Spleen (tissue), 11 donors: Measurements from ENCODE around the gene DHX29. TPM values are rescaled to one million over a fixed set of nuclear protein-coding genes. Genes with fewer than 3 reads are reported as not detected.

Source experiments
- DNase-seq: peaks from one replicate; pipeline ENCODE4 v3.0.0-alpha.2; 2020
- H3K27ac ChIP-seq, 8 donors: fragments of 200-600 bp; sonication (generic) in 7 of 8; 1 replicate in 4 of 8; 2 replicates in 4 of 8; pipeline versions ENCODE4 v1.5.0 to v1.8.0; 2016 to 2021; ENCODE audit warnings: inconsistent platforms in 4 of 8, mild to moderate bottlenecking in 4 of 8, moderate library complexity in 1 of 8
- H3K27me3 ChIP-seq, 7 donors: fragments of 200-600 bp; sonication (generic) in 6 of 7; replicated peaks in 1 of 7; 1 replicate in 4 of 7; 2 replicates in 3 of 7; pipeline versions ENCODE4 v1.5.0 to v1.8.0; 2016 to 2021; ENCODE audit warnings: inconsistent platforms in 3 of 7, mild to moderate bottlenecking in 1 of 7
- H3K36me3 ChIP-seq, 6 donors: fragments of 200-600 bp; sonication (generic) in 5 of 6; 1 replicate in 4 of 6; 2 replicates in 2 of 6; pipeline versions ENCODE4 v1.5.0 to v1.8.0; 2016 to 2021; ENCODE audit warnings: inconsistent platforms in 2 of 6
- H3K4me1 ChIP-seq, 6 donors: fragments of 200-600 bp; sonication (generic) in 5 of 6; 1 replicate in 3 of 6; 2 replicates in 3 of 6; pipeline versions ENCODE4 v1.5.0 to v1.8.0; 2016 to 2021; ENCODE audit warnings: inconsistent platforms in 3 of 6
- H3K4me3 ChIP-seq, 8 donors: fragments of 200-600 bp; sonication (generic) in 7 of 8; 1 replicate in 4 of 8; 2 replicates in 4 of 8; pipeline versions ENCODE4 v1.5.0 to v1.8.0; 2016 to 2021; ENCODE audit warnings: inconsistent platforms in 4 of 8, mild to moderate bottlenecking in 4 of 8, moderate library complexity in 2 of 8
- H3K9me3 ChIP-seq, 8 donors: fragments of 200-600 bp; sonication (generic) in 7 of 8; 1 replicate in 4 of 8; 2 replicates in 4 of 8; pipeline versions ENCODE4 v1.5.0 to v1.8.0; 2016 to 2021; ENCODE audit warnings: inconsistent platforms in 4 of 8
- CTCF ChIP-seq, 11 experiments: fragments of 200-600 bp in 7 of 11; fragments of 450-650 bp in 4 of 11; sonication (generic) in 4 of 11; IDR thresholded peaks in 8 of 11; conservative IDR thresholded peaks in 3 of 11; 1 replicate in 7 of 11; 2 replicates in 4 of 11; pipeline versions ENCODE4 v1.4.0 to v1.8.0; 2016 to 2021; ENCODE audit warnings: antibody characterized with exemption in 11 of 11, inconsistent platforms in 4 of 11, mild to moderate bottlenecking in 1 of 11
- POLR2A ChIP-seq, 3 donors: fragments of 450-650 bp; IDR thresholded peaks; one replicate each; pipeline ENCODE4 v1.5.1; 2017; ENCODE audit warnings: antibody characterized with exemption in 3 of 3, mild to moderate bottlenecking in 1 of 3
- POLR2AphosphoS5 ChIP-seq, 3 donors: sonication (generic); formaldehyde crosslinking; IDR thresholded peaks; one replicate each; pipeline ENCODE4 v1.5.1; 2017; ENCODE audit warnings: antibody characterized with exemption in 3 of 3
- WGBS, 5 donors: extraction: QIAGEN DNeasy Blood & Tissue Kit in 3 of 5; methylation state at CpG; one replicate each; pipeline versions ENCODE4 v1.1.5 to v1.1.7; 2013 to 2018; 5-methylcytosine and 5-hydroxymethylcytosine counted together
- intact Hi-C: fragments of 100-400 bp; cut with DNase I; formaldehyde crosslinking; loops from one replicate; pipeline ENCODE4 v1.15.0; 2023; ENCODE audit warnings: low total_unique reads
- polyA plus RNA-seq, 3 donors: library from polyadenylated mRNA; stranded (reverse); fragments of 200-250 nt; gene quantifications; one replicate each; pipeline ENCODE4 v1.2.1, GENCODE V29; 2013
- total RNA-seq, 7 donors: library from RNA; depleted of rRNA in 3 of 7; stranded (reverse); fragments of >200 nt in 3 of 7; fragmentation: NEBNext Ultra II Directional in 4 of 7; extraction: Animal tissue kit (Norgen Biotek cat#: 25700) in 4 of 7; gene quantifications; one replicate each; pipeline versions ENCODE4 v1.1.0 to v1.2.1, GENCODE V29; 2016 to 2021
- donor health status: healthy with polysubstance abuse.
- donor health status: DM: no; HTN: no; CAD: no; lungs with moderate emphysema.
- donor health status: DM: no; HTN: no; CAD: no.
- donor health status: Bipolar disorder and iron deficiency.
- donor health status: healthy.
- donor health status: DM: no; HTN: no; CAD: no.
- donor health status: DM: yes; HTN: yes; CAD: no.

The DHX29 gene
- total and polyA plus RNA-seq, 10 donors, result 4.5 to 27.0 (median 17.5) TPM

- peaks cover 27 to 99% (median 72%) of the 10 kb centered on the region in 7 donors for H3K27me3 ChIP-seq
- H3K4me1 ChIP-seq, result peaks cover 32 to 42% (median 38%) of the 10 kb centered on the region in 6 donors
- H3K4me3 ChIP-seq, result peak overlapping the region; percentile 42 to 83 (median 59)
- no peaks in the 10 kb centered on the region for H3K9me3 ChIP-seq
- no peak overlapping the region for H3K27ac ChIP-seq
- no peaks in the 10 kb centered on the region for H3K36me3 ChIP-seq
- no peak for DNase-seq
- TF ChIP-seq POLR2A (IDR thresholded peaks at IDR 0.05) (no peak), CTCF (IDR thresholded peaks at IDR 0.05 in 8 of 11, conservative IDR thresholded peaks at IDR 0.05 in 3 of 11) (no peak), POLR2AphosphoS5 (IDR thresholded peaks at IDR 0.05) (no peak)
- intact Hi-C loops, result no loop called here
- WGBS, 5 donors, result 16 to 19% (median 18%) methylated on average over 27 to 31 of the region's 31 CpGs
Measured at GRCh38 chr5:55234121-55234700, 73.3 kb downstream of the DHX29 start.

GRCh38 chr5:55232985-55233928 lies 74.2 kb downstream of the DHX29 start, which contains the start of gene CCNO:
Gene CCNO, minus strand, starts transcription at chr5:55233608. Its CDS starts 85 bp downstream, at chr5:55233523.
- DNase-seq, result peak; percentile 86
- TF ChIP-seq CTCF (IDR thresholded peaks at IDR 0.05 in 8 of 11, conservative IDR thresholded peaks at IDR 0.05 in 3 of 11) (no peak), POLR2AphosphoS5 (IDR thresholded peaks at IDR 0.05) (peak in 2 of 3 donors; percentile 53 to 56)
- Histone ChIP-seq H3K27ac (no peak within 1 kb of the TSS), H3K4me3 (peak within 1 kb of the TSS; percentile 42 to 83 (median 59)), H3K9me3 (no peaks in the 10 kb centered on the region), H3K27me3 (peaks cover 36 to 100% (median 82%) of the 10 kb centered on the region in 7 donors), H3K4me1 (peaks cover 32 to 42% (median 38%) of the 10 kb centered on the region in 6 donors), H3K36me3 (no peaks in the 10 kb centered on the region)
- 0 to 1% (median 1%) methylated on average over 20 to 106 of the region's 106 CpGs for WGBS, 5 donors
- intact Hi-C loops, result no loop called here

- no peaks in the 10 kb centered on the region for H3K9me3 ChIP-seq
- no peak for TF ChIP-seq POLR2A (IDR thresholded peaks at IDR 0.05)
- peak; percentile 15 to 50 (median 31) for TF ChIP-seq POLR2AphosphoS5 (IDR thresholded peaks at IDR 0.05)
- no peak for TF ChIP-seq CTCF (IDR thresholded peaks at IDR 0.05 in 8 of 11, conservative IDR thresholded peaks at IDR 0.05 in 3 of 11)
- peak overlapping the region; percentile 42 to 83 (median 59) for H3K4me3 ChIP-seq
- peaks cover 41 to 100% (median 90%) of the 10 kb centered on the region in 7 donors for H3K27me3 ChIP-seq
- intact Hi-C loops, result no loop called here
- 2 to 3% (median 3%) methylated on average over 45 of the region's 45 CpGs for WGBS, 5 donors
- DNase-seq, result peak; percentile 73
- peaks cover 34 to 49% (median 44%) of the 10 kb centered on the region in 6 donors for H3K4me1 ChIP-seq
- H3K36me3 ChIP-seq, result no peaks in the 10 kb centered on the region
- no peak overlapping the region for H3K27ac ChIP-seq
Measured at GRCh38 chr5:55232271-55232984, 75.1 kb downstream of the DHX29 start.
